Psoas muscle (tissue), 8 donors: ENCODE data around the gene BCKDHB. TPM values are rescaled to one million over a fixed set of nuclear protein-coding genes. Genes with fewer than 3 reads are reported as not detected.

Source experiments
- ATAC-seq, 4 donors: fragments of 200-7000 bp; cut with Tn5 transposase; one replicate each; pipeline ENCODE4 v1.9.1; 2020; ENCODE audit warnings: moderate library complexity in 3 of 4, mild to moderate bottlenecking in 2 of 4
- DNase-seq, 2 donors: peaks; one replicate each; pipeline ENCODE4 v3.0.0-alpha.2; 2020
- H3K27ac ChIP-seq: fragments of 200-600 bp; one replicate; pipeline ENCODE4 v1.8.0; 2022
- H3K27me3 ChIP-seq, 3 donors: fragments of 200-600 bp in 1 of 3; one replicate each; pipeline versions ENCODE4 v1.6.1 to v1.8.0; 2013 to 2022; ENCODE audit warnings: low read length in 2 of 3, mild to moderate bottlenecking in 2 of 3, moderate library complexity in 1 of 3; ENCODE audit not compliant: insufficient read depth in 3 of 3
- H3K36me3 ChIP-seq, 2 donors: fragments of 200-600 bp in 1 of 2; one replicate each; pipeline versions ENCODE4 v1.6.1 to v1.8.0; 2013 to 2022; ENCODE audit warnings: low read depth in 1 of 2, mild to moderate bottlenecking in 1 of 2, moderate library complexity in 1 of 2; ENCODE audit not compliant: insufficient read depth in 1 of 2
- H3K4me1 ChIP-seq: fragments of 200-600 bp; one replicate; pipeline ENCODE4 v1.8.0; 2022
- H3K4me3 ChIP-seq: fragments of 200-600 bp; one replicate; pipeline ENCODE4 v1.8.0; 2022; ENCODE audit warnings: mild to moderate bottlenecking
- H3K9me3 ChIP-seq: fragments of 200-600 bp; one replicate; pipeline ENCODE4 v1.8.0; 2022
- CTCF ChIP-seq: fragments of 200-600 bp; IDR thresholded peaks from one replicate; pipeline ENCODE4 v1.8.0; 2022; ENCODE audit warnings: antibody characterized with exemption
- WGBS, 3 donors: extraction: QIAGEN DNeasy Blood & Tissue Kit; methylation state at CpG; one replicate each; pipeline versions ENCODE4 v1.1.6 to v1.1.7; 2013; 5-methylcytosine and 5-hydroxymethylcytosine counted together
- intact Hi-C, 2 donors: fragments of 100-400 bp; cut with DNase I; formaldehyde crosslinking; loops; one replicate each; pipeline versions ENCODE4 v1.11.0 to v1.14.2; 2022
- polyA plus RNA-seq, 3 donors: library from polyadenylated mRNA; stranded (reverse); fragments of 200-250 nt; gene quantifications; one replicate each; pipeline ENCODE4 v1.2.3, GENCODE V29; 2013
- total RNA-seq, 4 donors: library from RNA; stranded (reverse); fragmentation: NEBNext Ultra II Directional in 2 of 4; extraction: Animal tissue kit (Norgen Biotek cat#: 25700) in 2 of 4; gene quantifications; one replicate each; pipeline versions ENCODE4 v1.2.1 to v1.2.4, GENCODE V29; 2021 to 2023
- donor health status: healthy with polysubstance abuse.
- donor health status: DM: no; HTN: no; CAD: no; lungs with moderate emphysema.
- donor health status: Bipolar disorder and iron deficiency.
- donor health status: healthy.
- donor health status: DM: yes; HTN: yes; CAD: no.
- donor health status: DM: no; HTN: no; CAD: no.
- donor health status: DM: no; HTN: no; CAD: no.
- donor health status: DM: yes; HTN: yes; CAD: no.

Gene BCKDHB
- total and polyA plus RNA-seq, 7 donors = 3.2 to 13.9 (median 6.7) TPM

GRCh38 chr6:80249897-80250296, 143.4 kb downstream of the BCKDHB start:
- no peaks in the 10 kb centered on the region for H3K4me1 ChIP-seq
- no peak for DNase-seq
- no peak for TF ChIP-seq CTCF
- intact Hi-C loops = no loop called here
- no peaks in the 10 kb centered on the region for H3K36me3 ChIP-seq
- WGBS, 3 donors = 33 to 50% (median 50%) methylated on average over 1 of the region's 1 CpG
- H3K9me3 ChIP-seq = no peaks in the 10 kb centered on the region
- ATAC-seq = no peak
- H3K27ac ChIP-seq = no peak overlapping the region
- no peaks in the 10 kb centered on the region for H3K27me3 ChIP-seq
- H3K4me3 ChIP-seq = no peak overlapping the region

- DNase-seq = no peak
- intact Hi-C loops = no loop called here
- Histone ChIP-seq H3K4me1 (no peaks in the 10 kb centered on the region), H3K36me3 (no peaks in the 10 kb centered on the region), H3K9me3 (no peaks in the 10 kb centered on the region), H3K27ac (no peak overlapping the region), H3K4me3 (no peak overlapping the region), H3K27me3 (no peaks in the 10 kb centered on the region)
- ATAC-seq = no peak
- no peak for TF ChIP-seq CTCF
- WGBS, 3 donors = 91 to 95% (median 94%) methylated on average over 3 of the region's 3 CpGs
These were observed 144.0 kb downstream of the BCKDHB start for GRCh38 chr6:80250391-80250997.

GRCh38 chr6:80251321-80251720, 144.8 kb downstream of the BCKDHB start:
- DNase-seq (no peak), ATAC-seq (no peak)
- intact Hi-C loops = no loop called here
- Histone ChIP-seq H3K36me3 (no peaks in the 10 kb centered on the region), H3K4me1 (no peaks in the 10 kb centered on the region), H3K27ac (no peak overlapping the region), H3K4me3 (no peak overlapping the region), H3K9me3 (no peaks in the 10 kb centered on the region), H3K27me3 (no peaks in the 10 kb centered on the region)
- WGBS, 3 donors = 77 to 89% (median 77%) methylated on average over 1 of the region's 1 CpG
- TF ChIP-seq CTCF = no peak

- intact Hi-C loops = no loop called here
- DNase-seq (no peak), ATAC-seq (no peak)
- no peaks in the 10 kb centered on the region for H3K27me3 ChIP-seq
- peaks cover 6% of the 10 kb centered on the region for H3K4me1 ChIP-seq
- no peaks in the 10 kb centered on the region for H3K9me3 ChIP-seq
- H3K27ac ChIP-seq = no peak overlapping the region
- H3K4me3 ChIP-seq = no peak overlapping the region
- no peaks in the 10 kb centered on the region for H3K36me3 ChIP-seq
- TF ChIP-seq CTCF = no peak
These were observed 148.2 kb downstream of the BCKDHB start for GRCh38 chr6:80254716-80255115.

- H3K27ac ChIP-seq = no peak overlapping the region
- no peak for DNase-seq
- intact Hi-C loops = no loop called here
- H3K36me3 ChIP-seq = no peaks in the 10 kb centered on the region
- H3K27me3 ChIP-seq = no peaks in the 10 kb centered on the region
- H3K4me3 ChIP-seq = no peak overlapping the region
- peaks cover 6% of the 10 kb centered on the region for H3K4me1 ChIP-seq
- ATAC-seq = no peak
- TF ChIP-seq CTCF = no peak
- no peaks in the 10 kb centered on the region for H3K9me3 ChIP-seq
These were observed 150.2 kb downstream of the BCKDHB start for GRCh38 chr6:80256691-80257090.
